A549 treated with ZK216348 at 1 μM for 4 hours (cell line): Measurements from ENCODE around the gene ATRAID. TPM values are rescaled to one million over a fixed set of nuclear protein-coding genes. Genes with fewer than 3 reads are reported as not detected.

ENCODE experiments used
- total RNA-seq: library from RNA; stranded (reverse); fragments of 200-300 nt; extraction: Qiagen RNA extraction; gene quantifications from 5 replicates; pipeline ENCODE4 v1.2.3, GENCODE V29; 2022; ENCODE audit warnings: low read depth

ATRAID gene, protein sequence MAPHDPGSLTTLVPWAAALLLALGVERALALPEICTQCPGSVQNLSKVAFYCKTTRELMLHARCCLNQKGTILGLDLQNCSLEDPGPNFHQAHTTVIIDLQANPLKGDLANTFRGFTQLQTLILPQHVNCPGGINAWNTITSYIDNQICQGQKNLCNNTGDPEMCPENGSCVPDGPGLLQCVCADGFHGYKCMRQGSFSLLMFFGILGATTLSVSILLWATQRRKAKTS
- total RNA-seq: 204 to 216 TPM (median 209 TPM) in 5 replicates

DNA sequence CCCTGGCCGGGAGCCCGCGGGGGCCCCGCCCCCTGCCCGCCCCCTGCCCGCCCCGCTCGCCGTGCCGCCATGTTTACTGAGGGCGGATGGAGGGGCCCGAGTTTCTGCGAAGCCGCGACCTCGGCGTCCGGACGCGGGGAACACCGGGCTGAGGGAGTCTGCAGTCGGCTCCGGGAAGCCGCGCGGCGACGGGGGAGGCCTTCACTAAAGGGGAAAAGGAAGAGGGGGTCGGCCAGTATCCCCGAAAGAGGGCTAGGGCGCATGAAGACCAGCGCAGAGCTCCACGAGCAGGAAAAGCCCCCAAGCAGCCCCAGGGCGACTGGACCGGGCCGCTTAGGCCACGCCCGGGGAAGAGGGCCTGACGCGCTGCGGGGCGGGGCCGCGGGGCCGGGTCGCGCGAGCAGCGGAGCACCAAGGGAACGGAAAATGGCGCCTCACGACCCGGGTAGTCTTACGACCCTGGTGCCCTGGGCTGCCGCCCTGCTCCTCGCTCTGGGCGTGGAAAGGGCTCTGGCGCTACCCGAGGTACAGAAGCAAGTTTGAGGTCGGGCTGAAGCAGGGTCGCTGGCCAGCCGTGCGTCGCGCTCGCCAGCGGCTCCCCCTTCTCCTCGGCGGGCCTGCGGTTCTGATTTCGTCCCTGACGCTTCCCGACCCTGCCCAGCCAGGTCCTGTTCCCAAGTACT, at the start of gene ATRAID, which contains the start of gene SLC5A6:
TSS of gene ATRAID (plus strand) at position 99 of the 683 bp plus-strand sequence. CDS start at position 427, 328 bp downstream.
TSS of gene SLC5A6 (minus strand) at position 326 of the 683 bp plus-strand sequence. CDS start 4,618 bp downstream, outside the sequence.

DNA sequence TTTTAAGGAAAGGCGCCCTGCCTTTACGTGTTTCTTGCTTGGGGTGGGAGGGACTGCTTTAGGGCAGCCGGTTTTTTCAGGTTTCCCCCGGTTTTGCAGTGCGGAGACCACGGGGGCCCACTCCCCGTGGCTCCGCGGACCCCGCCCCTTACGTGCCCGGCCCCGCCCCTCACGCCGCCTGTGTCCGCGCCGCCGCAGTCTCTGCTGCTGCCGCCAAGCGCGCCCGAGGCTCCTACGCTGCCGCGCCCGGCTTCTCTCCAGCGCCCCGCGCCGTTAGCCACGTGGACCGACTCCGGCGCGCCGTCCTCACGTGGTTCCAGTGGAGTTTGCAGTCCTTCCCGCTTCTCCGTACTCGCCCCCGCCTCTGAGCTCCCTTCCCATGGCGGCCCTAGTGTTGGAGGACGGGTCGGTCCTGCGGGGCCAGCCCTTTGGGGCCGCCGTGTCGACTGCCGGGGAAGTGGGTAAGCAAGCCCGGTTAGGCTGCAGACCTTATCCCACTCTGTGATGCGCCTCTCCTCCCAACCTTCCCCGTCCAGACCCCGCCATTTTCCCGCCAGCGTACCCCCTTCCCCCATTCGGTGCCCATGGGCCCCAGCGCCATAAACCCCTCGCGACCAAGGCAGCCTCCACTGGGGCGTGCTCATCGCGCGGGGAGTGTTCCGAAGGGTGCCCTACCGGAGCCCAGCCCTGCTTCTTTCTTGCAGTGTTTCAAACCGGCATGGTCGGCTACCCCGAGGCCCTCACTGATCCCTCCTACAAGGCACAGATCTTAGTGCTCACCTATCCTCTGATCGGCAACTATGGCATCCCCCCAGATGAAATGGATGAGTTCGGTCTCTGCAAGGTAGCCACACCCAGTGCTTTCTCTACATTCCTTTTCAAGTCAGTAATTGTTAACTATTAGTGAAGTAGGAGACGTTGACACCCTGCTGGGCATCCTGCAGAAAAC, 5.6 kb downstream of the ATRAID start, which contains the start of gene CAD:
TSS of gene CAD (plus strand) at position 197 of the 949 bp plus-strand sequence. CDS start at position 380, 183 bp downstream.

GRCh38 chr2:27262379-27263286, 50.8 kb downstream of the ATRAID start, which contains the start of gene SLC30A3:
TSS of gene SLC30A3 (minus strand) at chr2:27263047. CDS start at chr2:27262906, 141 bp downstream.

Other genes starting within 250 kb of the ATRAID start
- 9.2 to 13.6 TPM (median 12.7 TPM) in 5 replicates for gene MAPRE3, start 241.4 kb upstream of the ATRAID start, total RNA-seq
- gene TMEM214, start 179.1 kb upstream of the ATRAID start, total RNA-seq: 46.6 to 74.4 TPM (median 72.8 TPM) in 5 replicates
- gene AGBL5, start 160.4 kb upstream of the ATRAID start, total RNA-seq: 23.4 to 35.7 TPM (median 31.9 TPM) in 5 replicates
- 550 to 647 TPM (median 575 TPM) in 5 replicates for gene OST4, start 140.4 kb upstream of the ATRAID start, total RNA-seq
- gene EMILIN1, start 133.4 kb upstream of the ATRAID start, total RNA-seq: 0.34 to 0.64 TPM (median 0.43 TPM) in 5 replicates
- gene KHK, start 125.3 kb upstream of the ATRAID start, total RNA-seq: 7.5 to 10.4 TPM (median 9.1 TPM) in 5 replicates
- gene CGREF1, start 92.9 kb upstream of the ATRAID start, total RNA-seq: 5.3 to 8.5 TPM (median 7.8 TPM) in 5 replicates
- gene ABHD1, start 88.2 kb upstream of the ATRAID start, total RNA-seq: 0.87 to 2.4 TPM (median 1.3 TPM) in 5 replicates
- 38.6 to 67.3 TPM (median 64.4 TPM) in 5 replicates for gene PREB, start 77.4 kb upstream of the ATRAID start, total RNA-seq
- gene PRR30, start 72.6 kb upstream of the ATRAID start, total RNA-seq: not detected in 5 replicates
- not detected in 5 replicates for gene TCF23, start 63.0 kb upstream of the ATRAID start, total RNA-seq
- 52.3 to 74.6 TPM (median 73.0 TPM) in 5 replicates for gene SLC5A6, start 227 bp downstream of the ATRAID start, total RNA-seq
- 38.9 to 70.4 TPM (median 69.8 TPM) in 5 replicates for gene CAD, start 5.3 kb downstream of the ATRAID start, total RNA-seq
- 1.9 to 4.2 TPM (median 3.6 TPM) in 5 replicates for gene SLC30A3, start 51.0 kb downstream of the ATRAID start, total RNA-seq
- not detected in 5 replicates for gene DNAJC5G, start 63.4 kb downstream of the ATRAID start, total RNA-seq
- 0.40 to 0.73 TPM (median 0.57 TPM) in 5 replicates for gene TRIM54, start 70.4 kb downstream of the ATRAID start, total RNA-seq
- gene UCN, start 96.4 kb downstream of the ATRAID start, total RNA-seq: 1.3 to 2.5 TPM (median 1.6 TPM) in 5 replicates
- 69.5 to 99.3 TPM (median 89.0 TPM) in 5 replicates for gene MPV17, start 111.1 kb downstream of the ATRAID start, total RNA-seq
- gene GTF3C2, start 144.7 kb downstream of the ATRAID start, total RNA-seq: 57.1 to 70.8 TPM (median 62.9 TPM) in 5 replicates
- gene EIF2B4, start 158.3 kb downstream of the ATRAID start, total RNA-seq: 54.9 to 66.2 TPM (median 62.1 TPM) in 5 replicates
- 123 to 145 TPM (median 138 TPM) in 5 replicates for gene SNX17, start 158.6 kb downstream of the ATRAID start, total RNA-seq
- 6.2 to 14.6 TPM (median 14.5 TPM) in 5 replicates for gene ZNF513, start 168.7 kb downstream of the ATRAID start, total RNA-seq
- 148 to 181 TPM (median 176 TPM) in 5 replicates for gene PPM1G, start 197.6 kb downstream of the ATRAID start, total RNA-seq
- 111 to 138 TPM (median 135 TPM) in 5 replicates for gene NRBP1, start 216.6 kb downstream of the ATRAID start, total RNA-seq
- gene KRTCAP3, start 230.3 kb downstream of the ATRAID start, total RNA-seq: 0.64 to 0.94 TPM (median 0.74 TPM) in 5 replicates